GM12891 (cell line): ENCODE results near the gene CACTIN.
A peak's percentile ranks its signal among the peaks of the same experiment; 100 is the strongest.
"Not testable (repeated sequence)": the region's sequence is repeated elsewhere in the genome, so short reads cannot be mapped to it uniquely, and the experiment has no call there.

ENCODE experiments used
- DNase-seq: peaks from one replicate; pipeline ENCODE4 v3.0.0; 2011; ENCODE audit warnings: low spot score; ENCODE audit not compliant: insufficient read length
- FAIRE-seq: peaks from 2 replicates; lab custom pipeline; 2011; peaks lifted over from hg19 to GRCh38; lab: Jason Lieb, UNC
- PAX5 ChIP-seq: IDR thresholded peaks from 2 replicates; pipeline ENCODE4 v1.6.1; 2011; ENCODE audit warnings: low read length, moderate library complexity, mild to moderate bottlenecking; ENCODE audit not compliant: insufficient read depth, severe bottlenecking
- POLR2A ChIP-seq: IDR thresholded peaks from 2 replicates; pipeline ENCODE4 v1.6.1; 2011; ENCODE audit warnings: low read depth, low read length, control low read depth
- POLR2AphosphoS5 ChIP-seq: IDR thresholded peaks from 2 replicates; pipeline ENCODE4 v1.6.1; 2011; ENCODE audit warnings: low read depth, low read length, control low read depth
- POU2F2 ChIP-seq: IDR thresholded peaks from 2 replicates; pipeline ENCODE4 v1.6.1; 2011; ENCODE audit warnings: low read depth, mild to moderate bottlenecking, control low read depth, low read length, moderate library complexity
- SPI1 ChIP-seq: IDR thresholded peaks from 2 replicates; pipeline ENCODE4 v1.6.1; 2011; ENCODE audit warnings: low read depth, low read length, control low read depth
- TAF1 ChIP-seq: IDR thresholded peaks from 2 replicates; pipeline ENCODE4 v1.6.1; 2011; ENCODE audit warnings: low read depth, low read length, control low read depth

The CACTIN gene

DNA sequence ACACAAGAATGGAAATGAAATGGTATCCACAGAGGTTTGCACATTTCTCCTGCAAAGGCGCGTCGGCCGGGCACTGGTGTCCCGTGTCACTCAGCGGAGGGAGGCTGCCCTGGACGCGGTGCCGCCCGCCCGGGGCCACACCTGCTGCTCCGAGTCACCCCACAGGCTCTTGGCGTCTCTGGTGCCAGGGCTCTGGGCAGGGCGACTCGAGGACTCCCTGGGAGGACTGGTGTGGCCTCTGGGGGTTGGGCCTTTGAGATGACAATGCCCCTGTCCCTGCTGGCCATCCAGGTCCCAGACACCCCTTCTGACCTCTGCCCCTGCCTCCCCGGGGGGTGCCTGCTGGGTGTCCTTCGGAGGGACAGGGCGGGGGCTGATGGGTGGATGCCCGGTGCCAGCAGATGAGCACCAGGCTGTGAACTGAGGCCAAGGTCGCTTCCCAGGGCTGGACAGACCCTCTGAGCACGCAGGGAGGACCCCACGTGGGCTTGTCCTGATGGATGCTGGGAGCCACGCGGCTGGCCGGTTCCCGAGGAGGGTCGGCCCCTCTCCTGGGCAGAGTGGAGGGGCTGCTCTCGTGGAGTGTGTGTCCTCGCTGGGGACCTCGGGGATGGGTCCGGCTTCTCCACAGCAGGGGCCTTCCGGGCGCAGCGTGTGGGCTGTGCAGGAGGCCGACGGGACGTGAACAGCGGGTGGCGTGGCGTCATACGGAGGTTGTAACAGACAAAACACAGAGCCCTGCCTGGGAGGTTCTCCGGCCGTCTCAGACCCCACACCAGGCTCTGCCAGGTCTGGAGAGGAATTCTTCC is 4.7 kb upstream of the CACTIN start:
- DNase-seq (no peak), FAIRE-seq (no peak)
- TF ChIP-seq POLR2A (no peak), POLR2AphosphoS5 (no peak), PAX5 (no peak), TAF1 (no peak), POU2F2 (no peak), SPI1 (no peak)

DNA sequence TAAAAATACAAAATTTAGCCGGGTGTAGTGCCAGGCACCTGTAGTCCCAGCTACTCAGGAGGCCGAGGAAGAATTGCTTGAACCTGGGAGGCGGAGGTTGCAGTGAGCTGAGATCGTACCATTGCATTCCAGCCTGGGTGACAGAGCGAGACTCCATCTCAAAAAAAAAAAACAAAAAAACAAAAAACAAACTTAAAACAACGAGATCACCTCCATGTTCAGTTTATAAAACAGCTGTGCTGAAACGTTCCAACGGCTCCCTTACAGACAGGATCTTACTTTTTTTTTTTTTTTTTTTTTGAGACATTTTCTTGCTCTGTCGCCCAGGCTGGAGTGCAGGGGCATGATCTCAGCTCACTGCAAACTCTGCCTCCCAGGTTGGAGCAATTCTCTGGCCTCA is 2.2 kb upstream of the CACTIN start:
- not testable (repeated sequence) for DNase-seq, FAIRE-seq

DNA sequence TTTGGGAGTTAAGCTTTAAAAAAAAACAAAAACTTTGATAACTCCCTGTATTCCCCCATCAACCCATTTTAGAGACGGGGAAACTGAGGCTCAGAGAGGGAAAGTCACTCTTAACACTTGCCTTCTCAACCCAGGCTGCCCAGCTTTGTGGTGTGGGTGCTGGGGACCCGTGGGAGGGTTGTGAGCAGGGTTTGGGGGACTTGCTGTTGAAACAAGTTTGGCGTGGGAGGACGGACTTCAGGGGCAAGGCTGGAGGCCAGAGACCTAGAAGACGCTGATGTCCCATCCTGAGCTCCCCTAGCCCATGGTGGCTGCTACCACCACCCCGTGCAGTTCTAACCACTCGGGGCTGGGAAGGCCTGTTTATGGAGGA is 747 bp upstream of the CACTIN start:
- FAIRE-seq (no peak), DNase-seq (no peak)
- no peak for TF ChIP-seq POLR2A
- TF ChIP-seq TAF1: no peak
- no peak for TF ChIP-seq POLR2AphosphoS5
- TF ChIP-seq SPI1: no peak
- TF ChIP-seq POU2F2: no peak
- no peak for TF ChIP-seq PAX5

DNA sequence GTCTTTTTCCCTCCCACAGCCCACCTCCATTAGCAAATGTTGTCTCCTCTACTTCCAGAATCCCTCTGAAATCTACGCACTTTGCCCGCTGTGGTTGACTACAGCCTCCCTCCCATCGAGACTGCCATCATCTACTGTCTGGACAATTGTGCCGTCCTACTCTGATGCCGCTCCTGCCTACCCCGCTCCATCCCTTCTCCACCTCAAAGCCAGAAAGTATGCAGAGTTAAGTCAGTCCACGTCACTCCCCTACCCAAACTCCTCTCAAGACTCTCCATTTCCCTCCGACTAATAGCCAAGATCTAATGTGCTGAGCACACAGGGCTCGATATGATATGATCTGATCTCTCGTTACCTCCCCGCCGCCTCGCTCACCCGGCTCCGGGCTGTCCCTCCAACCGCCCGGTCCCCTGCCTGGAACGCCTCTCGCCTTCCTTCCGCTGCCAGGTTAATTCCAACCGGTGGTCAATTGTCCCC is 556 bp downstream of the CACTIN start:
- peak; percentile 20 for FAIRE-seq
- TF ChIP-seq POU2F2 (no peak), TAF1 (no peak), POLR2AphosphoS5 (no peak), PAX5 (no peak), SPI1 (no peak), POLR2A (no peak)
- no peak for DNase-seq

DNA sequence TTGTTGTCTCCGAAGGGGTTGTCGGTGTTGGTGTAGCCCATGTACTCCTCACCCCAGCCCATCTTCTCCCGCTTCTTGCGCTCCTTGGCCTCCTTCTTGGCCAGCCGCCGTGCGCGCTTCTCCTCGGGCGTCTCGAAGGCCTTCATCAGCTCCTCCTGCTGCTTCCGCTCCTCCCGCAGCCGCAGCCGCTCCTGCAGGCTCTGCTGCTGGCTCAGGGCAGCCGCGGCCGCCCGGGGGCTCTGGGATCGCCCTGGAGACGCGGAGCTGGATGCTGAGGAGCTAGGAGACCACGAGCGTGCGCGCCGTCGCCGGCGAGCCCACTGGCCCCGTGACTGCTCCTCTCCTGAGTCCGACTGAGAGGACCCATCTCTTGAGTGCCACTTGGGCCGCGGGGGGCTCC is 2.9 kb downstream of the CACTIN start:
- DNase-seq (no peak), FAIRE-seq (no peak)
- TF ChIP-seq TAF1: no peak
- no peak for TF ChIP-seq PAX5
- no peak for TF ChIP-seq POLR2AphosphoS5
- no peak for TF ChIP-seq POLR2A
- TF ChIP-seq POU2F2: no peak
- TF ChIP-seq SPI1: no peak

DNA sequence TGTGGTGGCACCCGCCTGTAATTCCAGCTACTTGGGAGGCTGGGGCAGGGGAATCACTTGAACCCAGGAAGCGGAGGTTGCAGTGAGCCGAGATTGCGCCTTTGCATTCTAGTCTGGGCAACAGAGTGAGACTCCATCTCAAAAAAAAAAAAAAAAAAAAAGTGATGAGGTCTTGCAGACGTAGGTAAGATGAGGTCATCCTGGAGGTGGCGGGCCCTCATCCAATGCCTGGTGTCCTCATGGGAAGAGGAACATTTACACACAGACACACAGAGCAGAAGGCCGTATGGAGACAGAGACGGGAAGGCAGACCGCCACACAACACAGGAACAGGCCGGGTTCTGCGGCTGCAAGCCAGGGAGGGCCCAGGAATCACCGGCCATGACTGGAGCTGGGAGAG is 4.4 kb downstream of the CACTIN start:
- no peak for DNase-seq
- no peak for TF ChIP-seq TAF1
- TF ChIP-seq POU2F2: no peak
- TF ChIP-seq PAX5: no peak
- no peak for TF ChIP-seq POLR2AphosphoS5
- no peak for TF ChIP-seq SPI1
- TF ChIP-seq POLR2A: no peak
- FAIRE-seq: no peak

DNA sequence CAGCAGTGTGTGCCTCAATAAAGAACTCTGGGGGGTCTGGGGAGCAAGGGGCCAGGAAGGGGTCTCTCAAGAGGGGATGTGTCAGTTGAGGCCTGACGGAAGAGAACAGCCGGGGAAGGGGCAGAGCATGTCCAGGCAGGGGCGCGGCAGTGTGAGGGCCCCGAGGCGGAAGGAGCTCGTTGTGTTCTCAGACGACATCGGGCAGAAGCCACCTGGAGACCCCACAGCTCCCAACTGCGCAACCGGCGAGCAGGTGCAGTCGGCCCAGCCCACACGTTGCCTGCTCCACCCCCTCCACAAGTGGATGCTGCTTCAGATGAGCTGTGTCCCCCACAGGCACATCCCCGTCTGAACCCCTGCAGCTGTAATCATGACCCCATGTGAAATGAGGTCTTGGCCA is 4.9 kb downstream of the CACTIN start:
- TF ChIP-seq POU2F2: no peak
- DNase-seq (no peak), FAIRE-seq (no peak)

DNA sequence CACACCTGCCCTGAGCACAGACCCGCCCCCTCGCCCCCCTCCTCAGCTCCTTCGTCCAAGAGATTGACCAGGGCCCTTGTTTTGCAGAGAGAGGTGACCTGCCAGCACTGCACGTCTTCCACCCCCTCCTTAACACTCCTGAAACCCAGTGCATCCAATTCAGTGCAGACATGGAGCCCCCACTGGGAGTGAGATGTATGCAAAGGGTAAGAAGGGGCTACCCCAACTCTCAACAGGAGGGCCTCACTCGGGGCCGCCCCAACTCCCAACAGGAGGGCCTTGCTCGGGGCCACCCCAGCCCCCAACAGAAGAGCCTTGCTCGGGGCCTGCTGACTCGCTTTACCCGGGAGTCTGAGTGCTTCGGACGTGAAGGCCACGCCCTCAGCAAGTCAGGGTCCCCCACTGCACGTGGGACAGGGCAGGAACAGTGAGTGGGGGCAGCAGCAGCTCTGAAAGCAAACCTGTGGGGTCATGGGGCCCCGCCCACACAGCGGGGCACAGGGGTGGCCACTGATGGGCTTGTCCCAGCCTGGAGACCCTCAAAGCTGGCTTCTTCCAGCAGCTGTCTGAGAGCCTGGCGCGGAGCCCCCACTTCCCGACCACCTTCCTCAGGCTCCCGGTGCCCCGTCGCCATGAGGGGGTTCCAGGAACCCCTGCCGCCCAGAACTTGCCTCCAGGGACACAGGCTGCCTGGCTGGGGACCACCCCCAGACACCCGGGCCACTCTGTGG is 5.6 kb downstream of the CACTIN start:
- FAIRE-seq: no peak
- TF ChIP-seq POLR2AphosphoS5 (no peak), PAX5 (no peak), SPI1 (no peak), POLR2A (no peak), POU2F2 (no peak), TAF1 (no peak)
- DNase-seq: no peak

DNA sequence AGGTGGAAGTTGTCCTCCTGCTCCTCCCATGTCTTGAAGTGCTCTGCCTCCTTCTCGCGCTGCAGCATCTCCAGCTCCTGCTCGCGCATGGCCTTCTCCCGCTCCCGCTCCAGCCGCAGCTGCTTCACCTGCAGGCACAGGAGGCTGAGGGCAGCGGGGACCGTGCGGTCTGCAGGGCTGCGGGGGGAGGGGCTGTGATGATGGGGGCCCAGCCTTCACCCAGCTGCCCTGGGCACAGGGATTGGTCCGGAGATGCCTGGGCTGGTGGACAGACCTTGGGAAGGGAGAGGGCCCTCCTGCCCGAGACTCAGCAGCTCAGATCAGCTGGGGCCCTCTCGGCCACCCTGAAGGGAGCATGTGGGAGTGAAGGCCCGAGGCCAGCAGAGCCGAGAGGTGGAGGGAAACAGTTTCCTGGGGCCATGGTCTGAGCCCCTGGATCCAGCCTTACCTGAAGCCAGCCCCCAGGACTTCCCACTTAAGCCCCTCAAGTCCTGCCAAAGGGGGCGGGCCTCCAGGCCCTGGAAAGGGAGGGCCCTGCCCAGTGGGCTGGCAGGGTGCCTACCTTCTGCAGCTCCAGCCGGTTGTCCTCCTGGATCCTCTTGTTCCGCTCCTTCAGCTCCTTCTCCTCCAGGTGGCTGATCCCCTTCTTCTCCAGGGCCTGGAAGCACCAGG is 6.3 kb downstream of the CACTIN start:
- no peak for FAIRE-seq
- no peak for DNase-seq
- TF ChIP-seq SPI1 (no peak), POU2F2 (no peak), PAX5 (no peak)

DNA sequence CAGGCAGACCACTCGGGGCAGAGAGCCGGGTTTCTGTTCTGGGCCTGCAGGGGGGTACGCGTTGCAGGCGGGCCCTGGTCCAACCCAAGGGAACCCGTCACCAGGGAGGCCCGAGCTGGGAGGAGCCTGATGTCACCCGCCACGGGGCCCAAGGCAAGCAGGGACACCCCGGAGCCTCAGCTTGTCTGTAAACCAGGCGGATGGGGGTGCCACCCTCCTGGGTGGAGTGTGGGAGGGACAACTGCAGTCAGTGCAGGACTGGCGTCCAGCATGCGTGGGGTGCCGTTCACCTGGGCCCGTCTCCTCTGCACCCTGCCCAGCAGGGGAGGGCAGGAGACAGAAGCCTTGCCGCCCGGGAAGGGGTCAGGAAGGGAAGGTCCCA is 7.0 kb downstream of the CACTIN start:
- no peak for DNase-seq
- no peak for FAIRE-seq

More for the DNA sequence above, 7.0 kb downstream of the CACTIN start:
- TF ChIP-seq TAF1 (no peak), SPI1 (no peak), POLR2A (no peak), PAX5 (no peak), POLR2AphosphoS5 (no peak), POU2F2 (no peak)
